HCT116 (cell line): ENCODE results near the gene GRK5. TPM values are rescaled to one million over a fixed set of nuclear protein-coding genes. Genes with fewer than 3 reads are reported as not detected.

Source experiments
- ATAC-seq: fragments of 200-7000 bp; cut with Tn5 transposase; 2 replicates; pipeline ENCODE4 v1.9.1; 2020; ENCODE audit warnings: mild to moderate bottlenecking, moderate library complexity
- BruUV-seq: library from RNA; stranded (reverse); fragments of 400-500 nt; replicated peaks from 2 replicates; lab custom pipeline; 2021; lab: Mats Ljungman, UMichigan
- CTCF ChIA-PET: fragments of 300-600 bp; sonication (Branson Sonifier 250); formaldehyde crosslinking; loops from one replicate; lab custom pipeline; 2021; ENCODE audit warnings: antibody characterized with exemption; lab: Charles Lee
- POLR2A ChIA-PET: fragments of 300-600, 350-600 bp; sonication (Branson Sonifier 250); formaldehyde crosslinking; loops from one replicate; lab custom pipeline; 2021; ENCODE audit warnings: antibody characterized with exemption; lab: Charles Lee
- RAD21 ChIA-PET, 2 experiments: fragments of 300-600 bp; sonication (Branson Sonifier 250); formaldehyde crosslinking; loops; one replicate each; lab custom pipeline; 2023; ENCODE audit warnings: low total read pairs in 2 of 2; ENCODE audit not compliant: uncharacterized antibody in 2 of 2, unreplicated experiment in 2 of 2, low non-redundant PET in 1 of 2; lab: Charles Lee
- DNase-seq: peaks from one replicate; pipeline ENCODE4 v3.0.0-alpha.2; 2010; ENCODE audit warnings: low read depth, low spot score
- H2AFZ ChIP-seq: fragments of 200-600 bp; shearing (Covaris generic), sonication (generic); 2 replicates; pipeline ENCODE4 v1.6.1; 2017; ENCODE audit warnings: low read depth, mixed run types, mixed read lengths, antibody characterized with exemption, low read length; ENCODE audit not compliant: poor library complexity, severe bottlenecking
- H3K27ac ChIP-seq: 2 replicates; pipeline ENCODE4 v1.5.1; 2012; ENCODE audit warnings: low read depth, low read length
- H3K27me3 ChIP-seq: fragments of 200-600 bp; sonication (generic); 2 replicates; pipeline ENCODE4 v1.6.1; 2016; ENCODE audit warnings: mixed run types, low read length, mixed read lengths; ENCODE audit not compliant: insufficient read depth
- H3K36me3 ChIP-seq, 2 experiments: fragments of 200-500 bp in 1 of 2; fragments of 200-600 bp in 1 of 2; sonication (Bioruptor generic) in 1 of 2; sonication (generic) in 1 of 2; 2 replicates each; pipeline versions ENCODE4 v1.5.1 to v1.6.1; 2014 to 2016; ENCODE audit warnings: low read length in 2 of 2, inconsistent platforms in 1 of 2, mixed read lengths in 1 of 2, mixed run types in 1 of 2; ENCODE audit not compliant: insufficient read depth in 2 of 2, control insufficient read depth in 1 of 2
- H3K4me1 ChIP-seq, 2 experiments: fragments of 200-600 bp in 1 of 2; sonication (generic) in 1 of 2; 2 replicates each; pipeline versions ENCODE4 v1.5.1 to v1.6.1; 2012 to 2017; ENCODE audit warnings: low read length in 2 of 2, inconsistent platforms in 1 of 2, mild to moderate bottlenecking in 1 of 2, mixed read lengths in 1 of 2, mixed run types in 1 of 2, moderate library complexity in 1 of 2; ENCODE audit not compliant: insufficient read depth in 2 of 2, control insufficient read depth in 1 of 2
- H3K4me2 ChIP-seq: fragments of 200-600 bp; sonication (generic); 2 replicates; pipeline ENCODE4 v1.6.1; 2017; ENCODE audit warnings: mixed run types, low read length, mixed read lengths
- H3K4me3 ChIP-seq, 2 experiments: fragments of 200-600 bp in 1 of 2; sonication (generic) in 1 of 2; replicated peaks in 1 of 2; 2 replicates each; pipeline ENCODE4 v1.5.1; 2011 to 2016; ENCODE audit warnings: low read length in 2 of 2, control low read depth in 1 of 2, low read depth in 1 of 2, mild to moderate bottlenecking in 1 of 2, mixed read lengths in 1 of 2, mixed run types in 1 of 2
- H3K79me2 ChIP-seq: fragments of 200-600 bp; sonication (generic); 2 replicates; pipeline ENCODE4 v1.6.1; 2017; ENCODE audit warnings: mild to moderate bottlenecking, mixed run types, low read length, moderate library complexity, mixed read lengths; ENCODE audit not compliant: insufficient read depth
- H3K9ac ChIP-seq: fragments of 200-600 bp; sonication (generic); 2 replicates; pipeline ENCODE4 v1.6.1; 2016; ENCODE audit warnings: low read length, mixed read lengths
- H3K9me2 ChIP-seq: fragments of 200-600 bp; sonication (generic), shearing (Covaris generic); 2 replicates; pipeline ENCODE4 v1.6.1; 2017; ENCODE audit warnings: mixed run types, mild to moderate bottlenecking, moderate library complexity; ENCODE audit not compliant: insufficient read depth
- H3K9me3 ChIP-seq, 2 experiments: fragments of 200-500 bp in 1 of 2; fragments of 200-600 bp in 1 of 2; sonication (Bioruptor generic) in 1 of 2; sonication (generic) in 1 of 2; 2 replicates each; pipeline ENCODE4 v1.6.1; 2014 to 2017; ENCODE audit warnings: low read length in 2 of 2, mixed read lengths in 2 of 2, inconsistent platforms in 1 of 2, low read depth in 1 of 2, mild to moderate bottlenecking in 1 of 2, mixed run types in 1 of 2, moderate library complexity in 1 of 2; ENCODE audit not compliant: control insufficient read depth in 1 of 2, insufficient read depth in 1 of 2
- H4K20me1 ChIP-seq: fragments of 200-600 bp; sonication (generic), shearing (Covaris generic); 2 replicates; pipeline ENCODE4 v1.6.1; 2017; ENCODE audit warnings: mixed run types, mild to moderate bottlenecking, moderate library complexity; ENCODE audit not compliant: insufficient read depth
- CBX3 ChIP-seq: IDR thresholded peaks from 2 replicates; pipeline ENCODE4 v1.6.1; 2012; ENCODE audit warnings: low read depth
- CTCF ChIP-seq, 3 experiments: fragments of 200-600 bp in 1 of 3; sonication (generic) in 1 of 3; IDR thresholded peaks in 2 of 3; conservative IDR thresholded peaks in 1 of 3; 2 replicates each; pipeline ENCODE4 v1.5.1; 2012 to 2017; ENCODE audit warnings: low read depth in 2 of 3, low read length in 2 of 3, antibody characterized with exemption in 1 of 3, borderline replicate concordance in 1 of 3, control low read depth in 1 of 3, mild to moderate bottlenecking in 1 of 3, mixed read lengths in 1 of 3, mixed run types in 1 of 3, moderate library complexity in 1 of 3; ENCODE audit not compliant: insufficient read depth in 1 of 3
- ELF1 ChIP-seq: IDR thresholded peaks from 2 replicates; pipeline ENCODE4 v1.6.1; 2012; ENCODE audit warnings: low read depth, borderline replicate concordance
- EZH2phosphoT487 ChIP-seq: fragments of 200-600 bp; IDR thresholded peaks from 2 replicates; pipeline ENCODE4 v1.6.1; 2018; ENCODE audit warnings: antibody characterized with exemption, borderline replicate concordance
- FOSL1 ChIP-seq: IDR thresholded peaks from 2 replicates; pipeline ENCODE4 v1.6.1; 2012; ENCODE audit warnings: low read depth
- JUND ChIP-seq: IDR thresholded peaks from 2 replicates; pipeline ENCODE4 v1.6.1; 2012
- REST ChIP-seq: IDR thresholded peaks from 2 replicates; pipeline ENCODE4 v1.6.1; 2012; ENCODE audit warnings: low read depth
- SRF ChIP-seq: IDR thresholded peaks from 2 replicates; pipeline ENCODE4 v1.6.1; 2012; ENCODE audit warnings: low read depth
- TCF7L2 ChIP-seq: IDR thresholded peaks from 2 replicates; pipeline ENCODE4 v1.7.0; 2011; ENCODE audit warnings: borderline replicate concordance, inconsistent platforms; ENCODE audit not compliant: insufficient read depth, insufficient read length; ENCODE audit errors: extremely low read depth
- ZNF274 ChIP-seq: fragments of 200-500 bp; sonication (Bioruptor generic); IDR thresholded peaks from 2 replicates; pipeline ENCODE4 v1.6.1; 2014; ENCODE audit warnings: mild to moderate bottlenecking, low read depth, low read length, inconsistent platforms
- intact Hi-C: fragments of 100-400 bp; cut with micrococcal nuclease; formaldehyde crosslinking; loops from 2 replicates; pipeline ENCODE4 v1.10.0; 2022
- total RNA-seq: library from RNA; stranded (reverse); gene quantifications from one replicate; pipeline ENCODE4 v1.2.1, GENCODE V29; 2021; ENCODE audit not compliant: unreplicated experiment
- TF ChIP-seq, protein P1 (sequence below): IDR thresholded peaks from 2 replicates; pipeline ENCODE4 v1.6.1; 2011; ENCODE audit warnings: mild to moderate bottlenecking, low read length, moderate library complexity; ENCODE audit not compliant: insufficient replicate concordance; ENCODE audit errors: extremely low read depth

The GRK5 gene
- total RNA-seq, 1 experiment from 2014 or later: 7.3 TPM

- TF ChIP-seq REST (no peak), ELF1 (no peak), CTCF (IDR thresholded peaks at IDR 0.05 in 2 of 3, conservative IDR thresholded peaks at IDR 0.05 in 1 of 3; ENCODE audit: borderline replicate concordance in 1 of 3, insufficient read depth in 1 of 3, low read depth in 2 of 3, low read length in 2 of 3) (no peak), FOSL1 (no peak), SRF (no peak), EZH2phosphoT487 (no peak)
Measured at GRCh38 chr10:119377958-119378736, 170.8 kb downstream of the GRK5 start (continued).

- peak; percentile 46; the same call in 1 of the 2 replicates for ATAC-seq
- ChIA-PET RAD21 (no interaction called here), CTCF (no interaction called here), POLR2A (no interaction called here)
- H3K4me1 ChIP-seq: no peaks in the 10 kb centered on the region
- no peaks in the 10 kb centered on the region for H3K9me2 ChIP-seq
- no peak for DNase-seq
- no peak overlapping the region for H3K9ac ChIP-seq
- no peak overlapping the region for H3K4me3 ChIP-seq
- H3K79me2 ChIP-seq: no peaks in the 10 kb centered on the region
- no peaks in the 10 kb centered on the region for H3K27me3 ChIP-seq
- intact Hi-C loops: no loop called here
- no peaks in the 10 kb centered on the region for H3K36me3 ChIP-seq
- no TSS peak for BruUV-seq
- H3K4me2 ChIP-seq: no peak overlapping the region
- H2AFZ ChIP-seq: no peak overlapping the region
- H3K9me3 ChIP-seq: no peaks in the 10 kb centered on the region
- no peaks in the 10 kb centered on the region for H4K20me1 ChIP-seq
- no peak overlapping the region for H3K27ac ChIP-seq
- TF ChIP-seq ZNF274 (no peak), CBX3 (no peak), TCF7L2 (no peak), CTCF (IDR thresholded peaks at IDR 0.05 in 2 of 3, conservative IDR thresholded peaks at IDR 0.05 in 1 of 3; ENCODE audit: borderline replicate concordance in 1 of 3, insufficient read depth in 1 of 3, low read depth in 2 of 3, low read length in 2 of 3) (no peak), SRF (no peak), JUND (no peak)
- TF ChIP-seq, protein P1, sequence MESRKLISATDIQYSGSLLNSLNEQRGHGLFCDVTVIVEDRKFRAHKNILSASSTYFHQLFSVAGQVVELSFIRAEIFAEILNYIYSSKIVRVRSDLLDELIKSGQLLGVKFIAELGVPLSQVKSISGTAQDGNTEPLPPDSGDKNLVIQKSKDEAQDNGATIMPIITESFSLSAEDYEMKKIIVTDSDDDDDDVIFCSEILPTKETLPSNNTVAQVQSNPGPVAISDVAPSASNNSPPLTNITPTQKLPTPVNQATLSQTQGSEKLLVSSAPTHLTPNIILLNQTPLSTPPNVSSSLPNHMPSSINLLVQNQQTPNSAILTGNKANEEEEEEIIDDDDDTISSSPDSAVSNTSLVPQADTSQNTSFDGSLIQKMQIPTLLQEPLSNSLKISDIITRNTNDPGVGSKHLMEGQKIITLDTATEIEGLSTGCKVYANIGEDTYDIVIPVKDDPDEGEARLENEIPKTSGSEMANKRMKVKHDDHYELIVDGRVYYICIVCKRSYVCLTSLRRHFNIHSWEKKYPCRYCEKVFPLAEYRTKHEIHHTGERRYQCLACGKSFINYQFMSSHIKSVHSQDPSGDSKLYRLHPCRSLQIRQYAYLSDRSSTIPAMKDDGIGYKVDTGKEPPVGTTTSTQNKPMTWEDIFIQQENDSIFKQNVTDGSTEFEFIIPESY: no peak
Measured at GRCh38 chr10:119378737-119379067, 171.3 kb downstream of the GRK5 start.
